Activated T-helper 9 cell treated with anti-CD3 and anti-CD28 coated beads, Interleukin-2, amount 50 U/mL, for 16 hours (primary cell): ENCODE measurements around the gene RAB31.
"Not testable (repeated sequence)": the region's sequence is repeated elsewhere in the genome, so short reads cannot be mapped to it uniquely, and the experiment has no call there.

Experiments used
- DNase-seq: peaks from one replicate; pipeline ENCODE4 v3.0.0-alpha.2; 2020; ENCODE audit warnings: low read depth

RAB31 gene, protein sequence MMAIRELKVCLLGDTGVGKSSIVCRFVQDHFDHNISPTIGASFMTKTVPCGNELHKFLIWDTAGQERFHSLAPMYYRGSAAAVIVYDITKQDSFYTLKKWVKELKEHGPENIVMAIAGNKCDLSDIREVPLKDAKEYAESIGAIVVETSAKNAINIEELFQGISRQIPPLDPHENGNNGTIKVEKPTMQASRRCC

DNA sequence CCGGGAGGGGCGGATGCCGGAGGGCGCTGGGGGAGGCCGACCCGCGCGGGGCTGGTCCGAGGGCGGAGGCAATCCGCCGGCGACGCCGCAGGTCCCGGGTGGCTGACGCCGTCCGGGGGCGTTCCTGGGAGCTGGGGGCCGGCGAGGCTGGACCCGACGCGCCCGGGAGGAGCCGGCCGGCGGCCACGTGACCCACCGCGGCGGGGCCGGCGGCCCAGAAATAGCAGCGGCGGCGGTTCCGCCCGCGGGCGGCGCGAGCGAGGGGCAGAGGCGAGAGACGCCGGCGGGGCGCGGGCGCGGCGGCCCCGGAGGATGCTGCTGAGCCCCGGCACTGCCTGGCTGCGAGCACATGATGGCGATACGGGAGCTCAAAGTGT is at the start of gene RAB31:
Gene RAB31 (plus strand): TSS at position 245 of the 377 bp plus-strand sequence. CDS start 105 bp downstream, at position 350.
- no peak for DNase-seq

DNA sequence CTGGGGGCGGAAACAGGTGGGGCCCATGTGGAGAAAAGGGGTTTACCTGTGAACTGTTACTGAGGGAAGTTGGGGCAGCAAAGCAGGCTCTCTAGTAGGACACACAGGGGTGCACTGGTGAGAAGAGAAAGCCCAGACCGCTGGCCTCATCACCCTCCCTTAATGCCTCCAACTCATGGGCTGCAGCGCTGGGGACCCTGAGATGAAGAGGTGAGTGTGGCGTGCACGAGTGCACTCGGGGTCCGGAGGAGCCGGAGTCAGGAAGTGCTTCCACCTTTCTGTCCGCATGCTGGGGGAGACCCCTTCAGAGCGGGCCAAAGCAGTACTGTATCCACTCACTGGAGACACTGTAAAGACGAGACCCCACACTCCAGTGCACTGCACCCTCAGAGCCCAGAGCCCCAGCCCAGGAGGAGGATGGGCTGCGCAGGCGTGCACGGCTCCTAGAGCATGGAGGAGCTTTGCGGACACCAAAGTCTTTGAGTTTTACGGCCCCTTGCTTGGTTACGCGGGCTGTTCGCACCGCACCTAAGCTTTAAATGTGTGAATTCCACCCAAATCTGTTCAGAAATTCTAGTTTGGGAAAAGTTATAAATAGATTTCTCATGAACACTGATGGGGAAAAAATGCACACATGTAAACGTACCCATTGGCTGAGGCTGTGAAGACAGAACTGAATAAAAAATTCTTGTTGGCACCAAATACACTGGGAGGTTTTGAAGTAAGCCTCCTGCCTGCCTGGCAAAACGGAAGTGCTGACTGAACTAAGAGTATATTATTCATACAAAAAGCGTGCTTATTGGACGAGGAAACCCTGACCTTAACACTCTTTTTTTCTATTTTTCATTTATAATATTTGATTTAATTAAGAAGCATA is 48.4 kb upstream of the RAB31 start:
- DNase-seq = no peak

DNA sequence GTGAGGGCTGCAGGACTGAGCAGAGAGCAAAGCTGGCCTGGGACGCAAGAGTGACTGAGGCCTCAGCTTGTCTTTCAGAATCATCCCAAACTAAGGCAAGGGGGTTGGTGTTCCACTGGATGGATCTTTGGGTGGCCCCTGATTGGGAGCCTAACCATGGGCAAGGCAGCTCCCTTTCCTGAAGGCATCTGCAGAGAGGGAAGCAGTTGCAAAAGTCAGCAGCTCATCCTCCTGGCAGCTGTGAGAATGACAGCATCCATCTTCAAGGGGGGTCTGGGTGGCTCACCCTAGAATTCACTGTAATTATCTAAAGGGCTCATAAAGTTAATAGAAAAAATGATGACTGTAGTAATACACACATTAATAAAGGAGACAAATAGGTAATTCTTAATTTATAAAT is 46.5 kb upstream of the RAB31 start:
- DNase-seq = no peak

DNA sequence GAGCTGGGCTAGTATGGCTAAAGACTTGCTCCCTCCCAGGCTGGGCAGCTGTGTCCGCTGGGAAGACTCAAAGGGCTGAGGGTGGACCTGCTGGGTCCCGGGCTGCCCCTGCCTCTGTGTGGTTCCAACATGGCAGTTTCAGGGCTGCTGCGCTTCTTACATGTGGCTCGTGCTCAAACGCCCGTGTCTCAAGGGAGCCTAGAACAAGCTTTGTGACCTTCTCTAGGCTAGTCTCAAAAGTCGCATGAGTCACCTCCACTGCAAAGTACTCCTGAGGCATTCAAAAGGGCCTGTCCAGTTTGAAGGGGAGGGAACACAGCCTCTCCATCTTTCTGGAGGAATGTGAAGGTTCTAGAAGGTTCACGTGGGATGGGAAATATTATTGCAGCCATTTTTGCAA is 44.7 kb upstream of the RAB31 start:
- no peak for DNase-seq

DNA sequence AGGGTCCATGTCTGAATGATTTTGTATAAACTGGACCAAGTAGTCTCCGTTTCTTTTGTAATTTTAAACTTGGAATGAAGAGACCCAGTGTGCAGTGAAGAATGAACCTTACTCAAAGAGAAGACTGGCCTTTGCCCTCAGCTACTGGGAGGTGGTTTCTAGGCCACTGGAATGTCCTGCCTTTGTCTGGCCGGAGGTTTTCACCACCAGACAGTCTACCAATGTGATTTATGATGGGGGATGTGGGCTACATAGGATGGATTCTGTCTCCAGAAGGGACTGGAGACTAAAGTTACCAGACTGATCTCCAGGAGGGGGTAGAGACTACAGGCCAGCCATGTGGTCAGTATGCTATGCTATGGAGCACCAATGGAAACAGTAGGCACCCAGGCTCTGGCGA is 42.8 kb upstream of the RAB31 start:
- DNase-seq = no peak

DNA sequence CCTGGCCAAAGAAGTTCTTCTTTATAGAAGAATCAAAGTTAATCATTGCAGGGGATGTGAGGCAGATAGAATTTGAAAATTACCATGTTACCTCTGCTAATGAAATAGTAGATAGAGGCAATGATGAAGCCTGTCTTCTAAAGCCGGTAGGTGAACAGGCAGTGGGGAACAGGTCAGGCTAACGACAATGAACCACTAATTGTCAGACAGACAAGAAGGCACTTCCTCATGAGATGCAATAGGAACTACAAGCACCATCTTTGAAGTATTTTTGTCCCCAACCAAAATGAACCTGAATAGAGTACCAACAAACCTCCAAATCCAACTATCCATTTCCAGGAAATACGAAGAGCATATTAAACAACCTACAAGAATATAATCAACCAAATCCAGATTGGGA is 41.6 kb upstream of the RAB31 start:
- DNase-seq = no peak

DNA sequence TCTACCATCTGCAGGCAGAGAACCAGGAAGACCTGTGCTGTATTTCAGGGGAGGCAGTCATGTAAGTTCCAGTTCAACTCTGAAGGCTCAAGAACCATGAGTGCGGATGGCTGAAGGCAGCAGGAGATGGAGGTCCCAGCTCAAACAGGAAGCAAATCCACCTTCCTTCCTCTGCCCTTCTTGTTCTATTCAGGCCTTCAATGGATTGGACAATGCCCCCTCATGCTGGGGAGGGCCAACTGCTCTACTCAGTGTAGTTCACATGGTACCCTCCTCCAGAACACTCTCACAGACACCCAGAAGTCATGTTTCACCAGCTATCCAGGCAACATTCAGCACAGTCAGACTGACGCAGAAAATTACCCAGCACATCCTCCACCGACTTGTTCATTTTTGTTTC is 39.1 kb upstream of the RAB31 start:
- no peak for DNase-seq

DNA sequence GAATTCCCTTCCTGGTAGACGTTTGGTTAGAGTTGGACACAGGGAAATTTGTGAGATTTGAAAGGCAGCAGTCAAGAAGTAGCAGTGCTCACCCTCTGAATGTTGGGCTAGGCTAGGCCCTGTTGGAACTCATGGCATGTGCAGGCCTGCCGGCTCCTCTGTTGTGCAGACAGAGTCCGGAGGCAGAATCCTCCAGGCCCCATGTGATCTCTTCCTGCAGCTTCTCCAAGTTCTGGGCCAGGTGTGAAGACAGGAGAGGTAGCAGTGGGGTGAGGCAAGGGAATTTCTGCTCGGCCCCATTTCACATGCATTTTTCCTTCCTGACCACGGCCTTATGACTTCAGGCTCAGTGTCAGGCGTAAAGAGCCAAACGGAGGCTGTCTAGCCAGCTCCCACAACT is 36.9 kb upstream of the RAB31 start:
- DNase-seq = no peak

DNA sequence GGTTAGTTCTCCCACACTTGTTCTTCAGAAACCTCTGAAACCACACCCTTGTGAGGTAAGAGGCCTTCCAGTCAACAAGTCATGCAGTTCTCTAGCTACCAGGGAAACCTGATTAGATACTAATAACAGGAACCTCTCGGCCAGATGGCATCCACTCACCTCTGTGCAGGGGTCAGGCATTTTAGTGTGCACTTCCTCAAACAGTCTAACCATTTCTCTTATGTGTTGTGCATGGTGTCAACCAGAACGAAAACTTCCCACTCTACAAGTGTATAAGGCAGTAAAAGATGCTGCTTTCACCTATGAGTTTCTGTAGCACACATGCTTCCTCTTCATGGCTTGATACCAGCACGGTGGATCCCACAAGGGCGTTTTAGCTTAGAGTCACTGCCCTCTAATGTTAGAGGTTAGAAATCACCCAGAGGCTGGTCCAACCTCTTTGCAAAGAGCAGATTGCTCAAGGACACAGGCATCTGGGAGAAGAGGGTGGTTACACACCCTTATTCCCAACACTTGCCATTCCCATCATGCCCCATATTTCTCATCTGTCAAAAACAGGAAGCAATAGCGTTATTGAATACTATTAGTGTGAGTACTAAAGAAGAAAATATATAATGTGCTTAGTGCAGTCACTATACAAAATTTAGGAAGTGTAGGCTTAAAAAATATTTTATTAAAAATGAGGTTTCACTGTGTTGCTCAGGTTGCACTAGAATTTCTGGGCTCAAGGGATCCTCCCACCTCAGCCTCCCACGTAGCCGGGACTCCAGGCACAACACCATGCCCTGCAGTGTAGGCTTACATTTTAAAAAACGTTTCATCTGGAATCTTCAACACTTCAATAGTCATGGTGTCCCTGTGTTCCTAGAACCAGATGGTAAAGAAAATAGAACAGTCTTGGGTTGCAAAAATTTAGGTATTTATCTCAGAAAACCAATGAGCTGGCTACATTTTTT is 34.5 kb upstream of the RAB31 start:
- DNase-seq = no peak

DNA sequence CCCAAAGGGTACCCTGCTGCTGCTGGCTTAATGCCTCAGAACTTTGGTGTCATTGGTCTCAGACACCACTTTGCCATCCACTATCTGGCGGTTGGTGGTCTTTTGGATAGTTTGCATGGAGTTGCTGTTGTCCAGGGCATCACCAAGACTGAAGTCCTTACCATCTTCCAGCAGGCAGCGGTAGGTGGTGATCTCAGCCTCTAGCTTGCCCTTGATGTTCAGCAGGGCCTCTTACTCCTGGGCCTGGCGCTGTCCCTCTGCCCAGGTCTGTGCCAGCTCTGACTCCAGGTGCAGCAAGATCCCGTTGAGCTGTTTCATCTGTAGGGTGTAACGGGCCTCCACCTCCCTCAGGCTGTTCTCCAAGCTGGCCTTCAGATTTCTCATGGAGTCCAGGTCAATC is 29.9 kb upstream of the RAB31 start:
- not testable (repeated sequence) for DNase-seq

DNA sequence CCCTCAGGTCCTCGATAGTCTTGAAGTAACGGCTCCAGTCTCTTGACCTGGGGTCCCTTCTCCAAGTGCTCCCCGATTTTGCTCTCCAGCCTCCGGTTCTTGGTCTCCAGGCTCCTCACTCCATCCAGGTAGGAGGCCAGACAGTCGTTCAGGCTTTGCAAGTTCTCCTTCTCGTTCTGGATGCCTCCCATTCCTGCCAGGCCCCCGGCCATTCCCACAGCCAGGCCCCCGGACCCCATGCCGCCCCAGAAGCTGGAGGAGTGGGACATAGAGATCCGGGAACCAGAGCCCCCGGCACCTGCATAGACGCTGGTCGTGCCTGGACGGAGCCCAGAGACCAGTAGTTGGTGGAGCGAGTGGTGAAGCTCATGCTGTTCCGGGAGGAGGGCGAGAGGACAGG is 29.0 kb upstream of the RAB31 start:
- DNase-seq = no peak

DNA sequence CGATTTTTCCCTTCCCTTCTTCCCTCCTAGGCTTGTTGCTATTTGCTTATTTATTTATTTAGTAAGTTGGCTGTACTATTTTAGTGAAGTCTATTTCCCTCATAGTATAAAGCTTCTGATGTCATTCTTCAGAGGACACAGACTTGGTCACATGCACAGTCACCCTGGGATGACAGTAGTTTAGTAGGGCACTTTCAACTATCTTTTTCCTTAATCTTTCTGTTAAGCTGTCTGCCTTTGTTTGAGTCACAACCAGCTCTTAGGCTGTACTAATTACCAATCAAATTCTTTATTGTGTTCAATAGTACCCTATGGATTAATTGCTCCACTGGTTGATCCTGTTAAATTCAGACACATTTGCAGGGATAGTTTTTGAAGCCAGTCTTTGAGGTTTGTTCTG is 26.9 kb upstream of the RAB31 start:
- DNase-seq = no peak

DNA sequence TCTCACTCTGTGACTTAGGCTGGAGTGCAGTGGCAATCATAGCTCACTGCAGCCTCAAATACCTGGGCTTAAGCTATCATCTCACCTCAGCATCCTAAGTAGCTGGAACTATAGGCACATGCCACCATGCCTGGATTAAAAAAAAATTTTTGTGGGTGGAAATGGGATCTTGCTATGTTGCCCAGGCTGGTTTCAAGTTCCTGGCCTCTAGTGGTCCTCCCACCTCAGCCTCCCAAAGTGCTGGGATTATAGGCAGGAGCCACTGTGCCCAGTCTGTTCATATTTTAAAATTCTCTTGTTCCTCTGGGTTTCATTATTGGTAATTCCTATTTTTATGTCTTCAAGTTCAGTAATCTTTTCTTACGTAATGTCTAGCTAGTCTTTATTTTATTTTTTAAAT is 25.5 kb upstream of the RAB31 start:
- no peak for DNase-seq

DNA sequence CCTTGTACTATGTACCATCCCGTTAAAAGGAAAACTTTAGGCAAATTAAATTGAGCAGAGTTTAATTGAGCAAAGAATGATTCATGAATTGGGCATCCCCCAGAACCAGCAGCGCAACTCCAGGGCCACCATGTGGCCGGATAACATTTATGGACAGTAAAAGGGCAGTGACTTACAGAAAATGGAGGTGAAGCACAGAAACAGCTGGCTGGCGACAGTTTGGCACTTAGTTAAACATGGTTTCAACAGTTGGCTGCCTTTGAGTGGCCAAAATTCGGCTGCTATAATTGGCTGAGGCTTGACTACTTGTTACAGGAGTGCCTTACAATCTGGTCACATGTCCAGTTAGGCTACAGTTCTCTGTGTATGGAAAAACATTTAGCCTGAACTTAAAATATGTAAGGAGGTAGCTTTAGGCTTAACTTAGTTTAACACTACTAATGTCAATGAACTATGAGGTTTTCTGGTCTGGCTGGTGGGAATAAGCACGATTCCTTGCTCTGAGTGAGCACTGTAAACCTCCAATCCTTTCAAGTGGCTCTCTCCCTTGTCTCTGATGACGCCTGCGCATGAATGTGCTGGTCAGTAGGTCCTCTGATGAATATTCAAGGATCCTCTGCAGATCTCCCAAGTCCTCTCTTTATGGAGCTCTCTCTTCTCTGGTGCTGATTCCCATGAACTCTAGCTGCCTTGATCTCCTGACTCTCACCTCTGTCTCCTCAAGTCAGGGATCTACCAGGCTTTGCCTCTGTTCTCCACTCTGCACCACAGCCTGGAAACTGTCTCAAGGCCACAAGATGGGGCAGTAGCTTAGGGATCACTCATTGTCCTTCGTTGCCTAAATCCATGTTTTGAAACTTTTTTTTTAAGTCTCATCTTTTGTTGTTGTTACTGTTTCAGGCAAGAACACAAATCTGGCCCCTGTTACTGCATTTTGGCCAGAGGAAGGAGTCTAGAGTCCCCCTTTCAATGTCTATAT is 24.4 kb upstream of the RAB31 start:
- no peak for DNase-seq

DNA sequence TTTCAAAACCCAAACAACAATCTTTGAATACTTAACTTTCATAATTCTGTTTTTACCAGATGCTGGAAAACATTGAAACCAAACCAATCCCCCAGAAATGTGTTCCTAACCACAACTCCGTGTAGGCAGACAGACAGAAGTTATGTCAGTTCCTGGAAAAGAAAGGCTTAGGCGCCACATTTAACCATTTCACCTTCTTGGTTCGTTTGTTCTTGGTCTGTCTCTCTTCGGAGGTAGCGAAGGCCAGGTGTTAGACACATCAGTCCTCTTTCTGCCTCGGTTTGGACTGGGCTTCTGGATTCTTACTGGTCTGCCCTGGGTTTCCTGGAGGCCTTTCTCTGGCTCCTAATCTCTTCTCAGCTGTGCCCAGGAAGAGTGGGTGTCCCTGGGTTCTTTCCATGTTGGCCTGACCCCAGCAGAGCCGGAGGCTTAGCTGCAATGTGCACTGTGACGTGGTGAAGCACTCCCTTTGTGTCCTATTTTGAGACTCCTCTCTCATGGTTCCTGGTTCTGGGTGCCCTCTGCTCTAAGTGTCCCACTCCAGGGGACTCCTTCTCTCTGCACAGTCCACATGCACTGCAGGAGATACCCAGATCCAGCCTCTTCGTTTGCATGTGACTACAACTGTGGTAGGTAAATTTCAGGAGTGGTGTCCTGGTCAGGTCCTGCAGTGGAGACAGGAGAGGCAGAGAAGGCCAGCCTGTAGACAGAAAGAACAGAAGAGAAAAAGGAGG is 23.1 kb upstream of the RAB31 start:
- DNase-seq = no peak

DNA sequence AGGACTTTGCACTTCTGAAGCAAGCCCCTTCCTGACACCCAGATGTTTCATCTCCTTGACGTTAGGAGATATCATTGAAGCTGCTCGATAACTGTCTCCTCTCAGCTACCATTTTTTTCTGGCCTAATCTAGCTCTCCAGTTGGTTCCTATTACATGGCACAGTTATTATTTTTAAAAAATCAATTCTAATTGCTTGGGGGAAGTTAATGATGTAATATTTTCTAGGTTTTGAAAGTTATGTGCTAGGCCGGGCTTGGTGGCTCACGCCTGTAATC is 22.5 kb upstream of the RAB31 start:
- DNase-seq = no peak

DNA sequence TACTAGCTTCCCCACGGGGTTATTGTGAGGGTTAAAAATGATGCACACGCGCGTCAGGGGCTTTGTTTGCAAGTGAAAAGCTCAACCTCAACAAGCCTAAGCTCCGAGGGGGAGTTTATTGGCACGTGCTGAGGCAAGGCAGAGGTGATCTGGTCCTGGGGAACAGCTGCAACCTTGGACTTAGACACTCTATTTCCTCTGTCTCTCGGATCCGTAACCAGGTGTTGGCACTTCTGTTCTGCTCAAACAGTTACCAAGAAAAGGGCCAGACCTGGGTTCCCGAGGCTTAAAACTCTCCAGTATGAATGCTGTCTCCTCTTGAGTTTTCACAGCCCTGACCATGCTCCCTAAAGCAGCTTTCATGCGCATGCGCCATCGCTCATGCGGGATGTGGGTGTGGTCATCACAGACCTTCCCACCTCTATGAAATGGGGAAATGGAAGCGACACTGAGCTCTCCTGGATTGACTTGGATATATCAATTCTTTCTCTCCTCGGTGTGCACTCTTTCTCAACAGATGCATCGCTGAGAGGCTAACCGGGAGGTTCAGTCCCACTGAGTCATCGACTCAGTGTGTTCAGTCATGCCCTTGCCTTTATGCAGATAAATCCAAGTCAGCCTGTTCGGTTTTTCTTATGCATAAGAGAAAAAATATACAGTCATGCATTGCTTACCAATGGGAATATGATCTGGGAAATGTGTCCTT is 19.9 kb upstream of the RAB31 start:
- DNase-seq = no peak

DNA sequence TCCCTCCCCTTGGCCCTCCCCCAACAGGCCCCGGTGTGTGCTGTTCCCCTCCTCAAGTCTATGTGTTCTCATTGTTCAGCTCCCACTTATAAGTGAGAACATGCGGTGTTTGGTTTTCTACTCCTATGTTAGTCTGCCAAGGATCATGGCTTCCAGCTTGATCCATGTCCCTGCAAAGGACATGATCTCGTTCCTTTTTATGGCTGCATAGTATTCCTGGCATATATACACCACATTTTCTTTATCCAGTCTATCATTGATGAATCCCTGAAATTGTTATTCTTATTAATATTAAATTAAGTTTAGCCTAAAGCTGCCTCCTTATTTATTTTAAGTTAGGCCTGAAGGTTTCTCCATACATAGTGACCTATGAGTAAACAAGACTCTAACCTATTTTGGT is 18.8 kb upstream of the RAB31 start:
- DNase-seq = no peak

DNA sequence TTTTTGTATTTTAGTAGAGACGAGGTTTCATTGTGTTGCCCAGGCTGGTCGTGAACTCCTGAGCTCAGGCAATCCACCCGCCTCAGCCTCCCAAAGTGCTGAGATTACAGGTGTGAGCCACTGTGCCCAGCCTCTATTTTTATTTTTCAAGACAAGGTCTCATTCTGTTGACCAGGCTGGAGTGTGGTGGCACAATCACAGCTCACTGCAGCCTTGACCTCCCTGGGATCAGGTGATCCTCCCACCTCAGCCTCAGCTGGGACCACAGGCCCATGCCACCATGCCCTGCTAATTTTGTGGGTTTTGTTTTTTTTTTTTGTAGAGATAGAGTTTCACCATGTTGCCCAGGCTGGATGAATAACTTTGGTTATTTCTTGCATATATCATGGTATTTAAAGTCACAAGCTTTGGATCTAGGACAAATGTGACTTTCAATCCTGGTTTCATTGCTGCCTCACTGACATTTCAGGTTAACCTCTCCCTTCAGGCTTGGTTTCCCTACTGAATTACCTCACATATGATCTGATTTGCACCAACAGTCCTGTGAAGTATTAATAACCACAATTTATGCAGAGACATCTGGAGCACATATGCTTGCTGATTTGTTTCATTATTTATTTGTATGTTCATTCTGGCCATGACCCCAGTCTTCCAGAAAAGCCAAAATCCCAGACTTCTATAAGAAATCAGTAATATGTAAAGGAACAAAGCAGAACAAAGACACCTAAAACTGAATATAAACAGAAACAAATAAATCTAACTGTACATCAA is 17.5 kb upstream of the RAB31 start:
- no peak for DNase-seq

DNA sequence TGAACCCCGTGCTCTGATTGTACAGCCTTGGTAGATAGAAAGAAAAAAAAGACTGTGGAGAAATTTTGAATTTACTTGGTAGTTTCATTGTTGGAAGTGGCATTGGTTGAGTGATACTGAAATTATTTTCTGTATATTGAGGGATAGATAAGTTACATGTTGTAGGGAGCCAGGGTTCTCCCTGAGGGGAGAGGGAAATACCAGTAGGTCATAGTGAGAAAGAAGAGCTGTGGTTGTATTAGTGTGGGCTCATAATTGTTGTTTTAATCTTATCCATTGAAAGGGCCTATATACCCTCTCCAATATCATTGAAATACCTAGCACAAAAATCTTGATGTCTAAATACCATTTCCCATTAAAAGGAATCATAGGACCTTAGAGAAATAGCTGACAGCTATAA is 16.9 kb upstream of the RAB31 start:
- DNase-seq = no peak
